ENCODE data around the gene S100A9.

DNA sequence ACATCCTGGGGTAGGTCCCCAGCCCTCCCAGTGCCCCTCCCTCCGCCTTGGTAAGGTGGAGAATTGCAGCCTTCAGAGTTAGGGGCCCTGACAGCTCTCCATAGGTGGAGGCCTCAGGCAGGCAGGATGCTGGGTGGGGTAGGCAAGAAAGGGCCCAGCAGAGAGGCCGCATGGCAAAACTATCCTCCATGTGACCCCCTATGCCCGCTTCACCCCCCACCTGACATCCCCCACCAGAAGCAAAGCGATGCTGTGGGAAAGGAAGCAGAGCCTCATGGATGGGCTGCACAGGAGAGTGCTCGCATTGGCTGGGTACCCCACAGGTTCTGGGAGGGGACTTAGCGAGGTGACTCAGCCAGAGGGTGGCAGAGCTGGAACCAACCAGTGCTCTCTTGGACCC lies 1.6 kb downstream of the S100A9 start:
- TF ChIP-seq NR2C2 (CRISPR knock-in tag; IDR thresholded peaks at IDR 0.05), result no peak
- TF ChIP-seq, protein P1, sequence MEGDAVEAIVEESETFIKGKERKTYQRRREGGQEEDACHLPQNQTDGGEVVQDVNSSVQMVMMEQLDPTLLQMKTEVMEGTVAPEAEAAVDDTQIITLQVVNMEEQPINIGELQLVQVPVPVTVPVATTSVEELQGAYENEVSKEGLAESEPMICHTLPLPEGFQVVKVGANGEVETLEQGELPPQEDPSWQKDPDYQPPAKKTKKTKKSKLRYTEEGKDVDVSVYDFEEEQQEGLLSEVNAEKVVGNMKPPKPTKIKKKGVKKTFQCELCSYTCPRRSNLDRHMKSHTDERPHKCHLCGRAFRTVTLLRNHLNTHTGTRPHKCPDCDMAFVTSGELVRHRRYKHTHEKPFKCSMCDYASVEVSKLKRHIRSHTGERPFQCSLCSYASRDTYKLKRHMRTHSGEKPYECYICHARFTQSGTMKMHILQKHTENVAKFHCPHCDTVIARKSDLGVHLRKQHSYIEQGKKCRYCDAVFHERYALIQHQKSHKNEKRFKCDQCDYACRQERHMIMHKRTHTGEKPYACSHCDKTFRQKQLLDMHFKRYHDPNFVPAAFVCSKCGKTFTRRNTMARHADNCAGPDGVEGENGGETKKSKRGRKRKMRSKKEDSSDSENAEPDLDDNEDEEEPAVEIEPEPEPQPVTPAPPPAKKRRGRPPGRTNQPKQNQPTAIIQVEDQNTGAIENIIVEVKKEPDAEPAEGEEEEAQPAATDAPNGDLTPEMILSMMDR (IDR thresholded peaks at IDR 0.05), result no peak
- no peak for TF ChIP-seq ZBTB21 (CRISPR knock-in tag; IDR thresholded peaks at IDR 0.05; ENCODE audit: borderline replicate concordance)
- TF ChIP-seq TCF7 (CRISPR knock-in tag; IDR thresholded peaks at IDR 0.05; ENCODE audit: low read depth), result no peak
- TF ChIP-seq, protein P2, sequence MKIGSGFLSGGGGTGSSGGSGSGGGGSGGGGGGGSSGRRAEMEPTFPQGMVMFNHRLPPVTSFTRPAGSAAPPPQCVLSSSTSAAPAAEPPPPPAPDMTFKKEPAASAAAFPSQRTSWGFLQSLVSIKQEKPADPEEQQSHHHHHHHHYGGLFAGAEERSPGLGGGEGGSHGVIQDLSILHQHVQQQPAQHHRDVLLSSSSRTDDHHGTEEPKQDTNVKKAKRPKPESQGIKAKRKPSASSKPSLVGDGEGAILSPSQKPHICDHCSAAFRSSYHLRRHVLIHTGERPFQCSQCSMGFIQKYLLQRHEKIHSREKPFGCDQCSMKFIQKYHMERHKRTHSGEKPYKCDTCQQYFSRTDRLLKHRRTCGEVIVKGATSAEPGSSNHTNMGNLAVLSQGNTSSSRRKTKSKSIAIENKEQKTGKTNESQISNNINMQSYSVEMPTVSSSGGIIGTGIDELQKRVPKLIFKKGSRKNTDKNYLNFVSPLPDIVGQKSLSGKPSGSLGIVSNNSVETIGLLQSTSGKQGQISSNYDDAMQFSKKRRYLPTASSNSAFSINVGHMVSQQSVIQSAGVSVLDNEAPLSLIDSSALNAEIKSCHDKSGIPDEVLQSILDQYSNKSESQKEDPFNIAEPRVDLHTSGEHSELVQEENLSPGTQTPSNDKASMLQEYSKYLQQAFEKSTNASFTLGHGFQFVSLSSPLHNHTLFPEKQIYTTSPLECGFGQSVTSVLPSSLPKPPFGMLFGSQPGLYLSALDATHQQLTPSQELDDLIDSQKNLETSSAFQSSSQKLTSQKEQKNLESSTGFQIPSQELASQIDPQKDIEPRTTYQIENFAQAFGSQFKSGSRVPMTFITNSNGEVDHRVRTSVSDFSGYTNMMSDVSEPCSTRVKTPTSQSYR (CRISPR knock-in tag; IDR thresholded peaks at IDR 0.05), result no peak
- TF ChIP-seq ESRRA (CRISPR knock-in tag; IDR thresholded peaks at IDR 0.05; ENCODE audit: borderline replicate concordance), result no peak
- no peak for TF ChIP-seq FOXK1 (CRISPR knock-in tag; IDR thresholded peaks at IDR 0.05)
- no peak for TF ChIP-seq HMGXB4 (CRISPR knock-in tag; IDR thresholded peaks at IDR 0.05)
- TF ChIP-seq, protein P3, sequence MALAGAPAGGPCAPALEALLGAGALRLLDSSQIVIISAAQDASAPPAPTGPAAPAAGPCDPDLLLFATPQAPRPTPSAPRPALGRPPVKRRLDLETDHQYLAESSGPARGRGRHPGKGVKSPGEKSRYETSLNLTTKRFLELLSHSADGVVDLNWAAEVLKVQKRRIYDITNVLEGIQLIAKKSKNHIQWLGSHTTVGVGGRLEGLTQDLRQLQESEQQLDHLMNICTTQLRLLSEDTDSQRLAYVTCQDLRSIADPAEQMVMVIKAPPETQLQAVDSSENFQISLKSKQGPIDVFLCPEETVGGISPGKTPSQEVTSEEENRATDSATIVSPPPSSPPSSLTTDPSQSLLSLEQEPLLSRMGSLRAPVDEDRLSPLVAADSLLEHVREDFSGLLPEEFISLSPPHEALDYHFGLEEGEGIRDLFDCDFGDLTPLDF (CRISPR knock-in tag; IDR thresholded peaks at IDR 0.05), result no peak
